Glomerular visceral epithelial cell (primary cell): ENCODE data around the gene YWHAQ.
"Not testable (repeated sequence)": the region's sequence is repeated elsewhere in the genome, so short reads cannot be mapped to it uniquely, and the experiment has no call there.

Experiments
- DNase-seq: peaks from one replicate; pipeline ENCODE4 v3.0.0-alpha.2; 2016; ENCODE audit errors: extremely low spot score

YWHAQ gene

DNA sequence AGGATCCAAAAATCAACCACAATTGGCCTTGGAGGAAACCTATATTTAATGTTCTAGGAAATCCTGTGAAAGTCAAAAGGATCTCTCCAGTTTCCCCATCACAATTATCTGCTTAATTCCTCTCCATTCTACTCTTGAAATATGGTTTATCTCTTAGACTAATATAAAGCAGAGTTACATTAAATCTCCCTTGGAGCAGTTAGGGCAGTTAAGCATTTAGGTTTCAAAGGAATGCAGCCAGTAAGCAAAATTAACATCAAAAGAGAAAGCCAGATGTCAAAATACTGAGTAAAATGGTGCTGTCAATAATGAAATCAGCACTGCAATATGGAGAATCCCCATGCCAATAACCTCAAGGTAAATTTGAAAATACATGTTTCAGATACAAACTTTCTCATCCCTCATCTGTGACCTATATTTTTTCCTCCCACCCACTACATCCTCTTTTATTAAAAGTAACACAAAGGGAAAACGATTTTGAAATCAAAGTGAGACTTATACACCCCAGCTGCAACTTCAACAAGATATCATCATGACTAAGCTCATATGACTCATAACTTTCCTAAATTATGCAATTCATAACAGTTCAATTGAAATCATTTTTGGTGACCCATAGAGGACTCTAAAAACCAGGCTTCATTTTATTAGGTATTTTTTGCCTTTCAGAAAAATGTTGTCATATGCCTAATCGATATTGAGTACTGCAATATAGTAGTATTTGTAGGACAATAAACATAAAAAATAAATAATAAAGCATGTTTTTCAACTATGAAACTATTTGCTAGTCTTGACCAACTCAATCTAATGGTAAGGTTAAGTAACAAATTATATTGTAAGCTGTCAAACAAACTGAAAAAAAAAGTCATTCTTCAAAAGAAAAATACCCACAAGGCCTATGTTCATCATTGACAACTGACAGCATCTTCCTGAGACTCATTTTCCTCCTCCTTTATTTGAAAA lies 78.3 kb downstream of the YWHAQ start:
- DNase-seq, result no peak

DNA sequence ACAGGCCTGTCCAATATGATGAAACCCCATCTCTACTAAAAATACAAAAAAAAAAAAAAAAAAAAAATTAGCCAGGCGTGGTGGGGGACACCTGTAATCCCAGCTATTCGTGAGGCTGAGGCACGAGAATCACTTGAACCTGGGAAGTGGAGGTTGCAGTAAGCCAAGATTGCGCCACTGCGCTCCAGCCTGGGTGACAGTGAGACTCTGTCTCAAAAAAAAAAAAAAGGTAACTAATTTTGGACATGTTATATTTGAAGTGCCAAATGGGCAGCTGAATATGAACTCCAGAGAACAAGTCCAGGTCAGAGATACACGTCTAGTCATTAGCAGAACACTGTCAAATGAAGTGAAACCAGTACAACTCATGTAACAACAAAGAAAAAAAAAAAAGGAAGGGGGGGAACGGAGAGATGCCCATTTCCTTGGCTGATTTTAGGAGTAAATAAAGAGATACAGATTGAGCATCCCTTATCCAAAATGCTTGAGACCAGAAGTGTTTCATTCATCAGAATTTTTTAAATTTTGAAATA lies 79.9 kb downstream of the YWHAQ start:
- DNase-seq, result not testable (repeated sequence)

DNA sequence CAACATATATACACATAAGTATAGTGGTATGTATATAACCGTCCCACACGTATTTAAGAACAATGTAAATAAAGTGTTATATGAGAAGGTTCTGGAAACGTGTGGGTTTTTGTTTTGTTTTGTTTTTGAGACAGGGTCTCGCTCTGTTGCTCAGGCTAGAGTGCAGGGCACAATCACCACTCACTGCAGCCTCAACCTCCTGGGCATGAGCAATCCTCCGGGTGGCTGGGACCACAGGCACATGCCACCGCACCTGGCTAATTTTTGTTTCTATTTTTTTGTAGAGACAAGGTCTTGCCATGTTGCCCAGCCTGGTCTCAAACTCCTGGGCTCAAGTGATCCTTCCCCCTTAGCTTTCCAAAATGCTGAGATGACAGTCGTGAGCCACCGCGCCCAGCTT lies 81.4 kb downstream of the YWHAQ start:
- no peak for DNase-seq

DNA sequence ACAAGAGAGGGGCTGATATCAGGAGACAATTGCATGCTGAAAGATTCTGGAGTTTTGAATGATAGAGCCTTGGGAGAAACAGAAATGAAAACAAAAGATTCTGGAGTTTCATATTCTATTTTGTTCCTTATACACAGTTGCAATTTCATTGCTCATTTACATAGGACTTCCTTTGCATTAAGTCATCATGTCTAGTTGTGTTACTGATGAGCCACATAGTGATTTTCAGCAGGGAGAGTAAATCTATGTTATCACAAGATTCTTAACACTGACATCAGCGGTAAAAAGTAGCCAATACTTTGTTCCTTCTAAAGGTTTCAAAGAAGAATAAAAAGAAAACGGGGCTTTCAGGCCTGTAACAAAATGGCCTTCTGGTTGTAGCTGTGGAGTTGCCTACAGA lies 82.3 kb downstream of the YWHAQ start:
- no peak for DNase-seq

DNA sequence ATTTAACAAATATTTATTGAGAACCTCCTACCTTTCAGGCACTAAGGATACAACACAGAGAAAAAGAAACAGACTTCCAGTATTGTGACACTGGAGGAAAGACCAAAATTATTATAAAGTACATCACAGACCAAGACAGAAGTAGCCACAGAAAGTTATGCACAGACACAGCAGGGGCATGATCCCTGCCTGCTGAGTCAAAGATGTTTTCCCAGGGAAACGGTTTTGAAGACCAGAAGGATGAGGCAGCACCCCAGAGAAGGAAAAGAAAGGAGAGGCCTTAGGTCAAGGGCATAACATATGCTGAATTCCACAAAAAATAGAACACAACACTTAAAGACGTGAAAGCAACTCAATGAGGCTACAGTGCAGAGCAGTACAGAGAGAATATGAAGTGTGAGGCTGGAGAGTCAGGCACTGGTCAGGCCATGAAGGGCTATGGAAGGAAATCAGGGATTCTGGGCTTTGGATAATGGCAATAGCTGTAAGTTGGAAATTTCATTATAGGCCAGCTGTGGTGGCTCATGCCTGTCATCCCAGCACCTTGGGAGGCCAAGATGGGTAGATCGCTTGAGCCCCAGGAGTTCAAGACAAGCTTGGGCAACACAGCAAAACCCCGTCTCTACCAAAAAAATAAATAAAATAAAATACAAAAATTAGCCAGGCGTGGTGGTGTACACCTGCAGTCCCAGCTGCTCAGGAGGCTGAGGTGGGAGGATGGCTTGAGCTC lies 83.4 kb downstream of the YWHAQ start:
- no peak for DNase-seq

DNA sequence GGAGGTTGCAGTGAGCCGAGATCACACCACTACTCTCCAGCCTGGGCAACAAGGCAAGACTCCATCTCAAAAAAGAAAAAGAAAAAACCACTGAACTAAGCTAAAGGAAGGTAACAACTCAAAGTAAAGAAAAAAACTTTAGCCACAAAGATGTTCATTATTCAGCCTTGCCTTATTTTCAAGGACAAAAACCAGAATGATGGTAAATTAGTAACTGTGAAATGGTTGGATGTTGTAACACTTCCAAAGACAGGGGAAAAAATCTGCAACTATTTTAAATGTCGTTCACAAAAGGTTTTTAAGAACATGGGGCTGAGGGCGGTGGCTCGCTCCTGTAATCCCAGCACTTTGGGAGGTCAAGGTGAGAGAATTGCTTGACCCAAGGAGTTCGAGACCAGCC lies 85.3 kb downstream of the YWHAQ start:
- DNase-seq, result no peak

DNA sequence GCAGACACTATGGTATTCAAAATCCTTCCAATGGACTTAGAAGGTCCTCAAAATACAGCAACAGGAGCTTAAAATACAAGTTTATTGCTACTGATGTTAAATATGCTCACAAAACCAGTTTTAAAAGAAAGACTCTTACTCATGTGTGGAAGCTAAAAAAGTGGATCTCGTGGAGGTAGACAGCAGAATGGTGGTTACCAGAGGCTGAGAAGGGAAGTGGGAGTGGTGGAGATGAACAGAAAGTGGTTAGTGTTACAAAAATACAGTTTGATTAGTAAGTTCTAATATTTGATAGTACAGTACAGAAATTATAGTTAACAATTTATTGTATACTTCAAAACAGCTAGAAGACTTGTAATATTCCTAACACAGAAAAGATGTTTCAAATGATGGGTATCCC lies 87.2 kb downstream of the YWHAQ start:
- no peak for DNase-seq

DNA sequence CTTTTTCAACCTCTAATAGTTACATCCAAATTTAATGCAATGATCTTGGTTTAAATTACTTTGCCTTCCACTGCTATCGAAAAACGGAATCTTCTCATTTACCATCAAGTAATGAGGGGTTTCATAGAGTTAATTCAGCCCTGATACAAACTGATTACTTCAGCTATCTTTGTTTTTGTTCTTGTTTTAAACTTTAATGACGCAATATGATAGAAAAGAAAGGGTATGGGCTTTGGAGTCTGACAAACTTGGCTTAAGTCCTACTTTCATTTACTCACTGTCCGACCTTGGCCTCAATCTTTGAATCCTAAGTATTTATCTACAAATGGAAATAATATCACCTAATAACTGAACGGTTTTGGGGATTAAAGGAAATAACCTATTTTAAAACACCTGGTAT lies 91.3 kb downstream of the YWHAQ start:
- no peak for DNase-seq

DNA sequence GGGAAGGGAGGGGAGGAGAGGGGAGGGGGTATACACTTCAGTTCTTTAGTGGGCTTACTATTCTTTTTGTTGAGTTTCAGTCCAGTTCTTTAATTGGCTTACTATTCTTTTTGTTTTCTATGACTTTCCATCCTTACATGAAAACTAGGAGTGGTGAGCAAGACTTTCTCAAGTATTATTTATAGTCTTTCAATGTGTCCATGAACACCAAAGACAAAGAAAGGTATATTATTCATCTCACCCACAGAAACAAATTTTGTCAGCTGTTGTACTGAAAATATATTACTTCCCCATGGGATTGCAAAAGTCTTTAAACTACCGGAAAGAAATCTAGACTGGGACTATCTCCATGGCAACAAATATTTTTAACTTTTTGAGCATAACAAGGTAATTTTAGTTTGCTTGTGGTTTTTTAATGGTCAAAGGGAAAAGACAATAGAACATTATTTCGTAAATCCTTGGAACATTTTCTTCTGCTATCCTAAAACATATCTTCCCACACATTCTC lies 92.7 kb downstream of the YWHAQ start:
- peak; percentile 23 for DNase-seq

DNA sequence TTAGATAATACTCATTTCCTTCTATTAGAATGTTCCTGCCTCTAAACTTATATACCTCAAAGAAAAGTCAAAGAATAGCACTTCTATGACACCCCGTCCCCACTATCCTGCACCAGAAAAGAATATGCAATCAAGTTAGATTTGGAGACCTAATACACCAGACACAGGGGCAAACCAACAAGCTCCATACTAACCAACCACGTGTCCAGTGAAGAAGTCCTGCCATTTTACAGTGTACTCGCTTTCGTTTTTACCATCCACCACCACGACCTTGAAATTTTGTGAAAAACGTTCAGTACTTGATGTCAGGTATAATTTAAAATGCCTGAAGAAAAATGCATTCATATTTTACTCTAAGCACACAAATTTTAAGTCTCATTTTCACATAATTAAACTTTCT lies 94.3 kb downstream of the YWHAQ start:
- DNase-seq, result no peak

DNA sequence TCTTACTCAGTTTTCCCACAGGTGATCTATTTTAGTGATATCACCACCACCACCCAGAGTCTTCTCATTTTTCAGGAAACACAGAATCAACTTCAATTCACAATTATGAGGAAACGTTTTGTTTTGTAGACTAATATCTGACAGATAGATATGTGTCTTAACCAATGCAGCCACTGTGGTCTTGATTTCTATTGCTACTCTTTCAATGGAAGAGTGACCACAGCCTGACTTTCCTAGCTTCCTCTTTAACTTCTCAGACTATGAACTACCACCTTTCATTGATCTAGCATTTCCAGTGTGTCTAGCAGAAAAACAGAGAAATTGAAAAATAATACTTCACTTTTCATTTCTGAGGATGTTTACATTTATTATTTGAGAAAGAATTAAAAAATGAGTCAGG lies 95.6 kb downstream of the YWHAQ start:
- DNase-seq, result no peak
